Suppressor macrophage (primary cell): ENCODE data around the gene GPR180.
A peak's percentile ranks its signal among the peaks of the same experiment; 100 is the strongest.

ENCODE experiments used
- DNase-seq, 4 experiments: peaks; one replicate each; pipeline ENCODE4 v3.0.0-alpha.2; 2020 to 2022
- total RNA-seq, 17 experiments: gene quantifications; one replicate each; lab custom pipeline; 2026; ENCODE audit warnings: mixed read lengths in 6 of 17, inconsistent platforms in 3 of 17; lab: John Stamatoyannopoulos, UW

GPR180 gene
- 21.6 to 57.5 (median 37.2) reads per million in 17 experiments for total RNA-seq

DNA sequence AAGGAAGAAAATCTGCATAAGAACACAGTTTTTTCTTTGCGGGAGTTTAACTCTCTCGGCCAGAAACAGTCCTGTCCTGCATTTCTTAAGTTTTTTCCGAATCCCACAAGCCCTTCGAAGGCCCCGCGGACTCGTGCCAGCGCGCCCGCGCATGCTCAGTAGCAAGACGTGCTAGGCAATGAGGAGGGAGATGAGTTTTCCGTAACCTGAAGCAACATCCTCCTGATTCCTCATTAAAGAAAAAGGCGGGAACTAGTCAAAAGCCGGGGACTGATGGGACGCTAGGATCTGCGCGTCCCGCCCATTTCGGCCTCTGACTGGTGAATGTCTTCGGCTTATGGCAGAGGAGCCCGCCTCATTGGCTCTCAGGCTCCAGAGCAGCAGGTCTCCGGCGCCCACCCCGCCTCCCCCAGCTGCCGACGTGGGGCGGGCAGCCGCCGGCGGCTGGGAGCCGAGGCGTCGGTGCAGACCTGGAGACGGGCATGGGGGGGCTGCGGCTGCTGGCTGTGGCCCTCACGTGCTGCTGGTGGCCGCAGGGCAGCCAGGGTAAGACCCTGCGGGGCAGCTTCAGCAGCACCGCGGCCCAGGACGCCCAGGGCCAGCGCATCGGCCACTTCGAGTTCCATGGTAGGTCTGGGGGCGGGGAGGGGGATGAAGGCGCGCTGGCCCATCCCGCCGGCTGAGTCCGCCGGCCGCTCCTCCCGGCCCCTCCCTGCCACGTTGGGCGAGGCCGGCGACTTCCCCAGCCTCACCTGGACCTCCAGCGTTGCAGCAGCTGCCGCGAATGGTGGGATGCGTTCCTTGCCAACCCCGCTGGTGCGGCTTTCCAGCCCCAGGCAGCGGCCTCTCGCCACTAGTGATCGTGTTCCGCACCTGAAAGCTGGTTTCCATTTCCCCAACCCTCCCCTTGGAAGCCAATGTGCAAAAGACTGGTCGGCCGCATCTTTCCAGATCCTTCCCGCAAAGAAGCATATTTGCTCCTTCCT is at the start of gene GPR180:
GPR180 (plus strand) TSS at position 412 of the 986 bp plus-strand sequence; CDS start at position 483, 71 bp downstream.
- DNase-seq = peak; percentile 96 to 99 (median 98)

DNA sequence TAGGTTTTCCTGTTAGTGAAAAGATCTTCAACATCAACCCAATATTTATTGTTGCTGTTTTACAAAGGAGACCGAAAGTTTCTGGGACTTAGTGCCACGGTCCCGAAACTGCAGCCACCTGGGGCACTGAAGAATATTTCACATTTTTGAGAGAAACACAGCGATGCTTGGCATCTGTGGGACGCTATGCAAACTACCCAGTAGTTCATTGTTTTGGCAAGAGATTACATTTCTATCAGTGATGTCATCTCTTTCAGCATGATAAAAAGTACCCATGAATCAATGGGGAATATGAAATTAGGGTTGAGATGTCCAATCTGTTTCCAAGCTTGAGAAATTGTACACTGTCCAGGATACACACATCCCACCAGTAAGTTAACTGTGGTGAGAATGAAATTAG is 49.6 kb upstream of the GPR180 start:
- no peak for DNase-seq

DNA sequence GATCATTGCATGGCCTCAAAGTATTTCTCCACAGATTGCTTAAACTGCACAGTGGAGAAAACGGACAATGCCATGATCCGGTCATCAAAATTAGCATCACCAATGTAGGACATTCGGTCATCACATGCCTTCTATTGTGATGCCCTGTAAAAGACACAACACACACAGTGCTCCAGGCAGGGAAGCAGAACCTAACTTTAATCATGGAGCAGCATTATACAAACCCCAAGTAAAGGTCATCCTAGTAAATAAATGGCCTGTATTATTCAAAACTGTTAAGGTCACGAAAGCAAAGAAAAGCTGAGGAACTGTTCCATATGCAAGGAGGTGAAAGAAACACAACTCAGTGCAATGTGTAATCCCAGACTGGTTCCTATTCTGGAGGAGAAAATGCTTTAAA is 47.9 kb upstream of the GPR180 start:
- no peak for DNase-seq

DNA sequence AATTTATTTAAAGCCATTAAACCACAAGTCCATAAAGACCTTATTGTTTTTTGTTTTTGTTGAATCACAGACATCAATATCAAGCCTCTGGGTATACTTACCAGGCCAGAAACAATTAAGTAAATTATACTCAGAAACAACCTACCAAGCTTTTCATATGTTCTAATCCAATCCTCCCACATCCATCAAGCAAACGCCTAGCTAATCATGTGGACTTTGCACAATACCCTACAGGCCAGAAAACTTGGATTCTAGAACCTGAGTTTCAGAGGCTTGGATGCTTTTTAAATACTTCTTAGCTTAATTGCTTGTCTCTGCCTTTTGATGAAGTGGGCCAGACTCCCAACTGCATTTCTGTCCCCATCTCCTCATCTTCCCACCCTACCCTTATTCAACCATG is 45.6 kb upstream of the GPR180 start:
- DNase-seq = no peak

DNA sequence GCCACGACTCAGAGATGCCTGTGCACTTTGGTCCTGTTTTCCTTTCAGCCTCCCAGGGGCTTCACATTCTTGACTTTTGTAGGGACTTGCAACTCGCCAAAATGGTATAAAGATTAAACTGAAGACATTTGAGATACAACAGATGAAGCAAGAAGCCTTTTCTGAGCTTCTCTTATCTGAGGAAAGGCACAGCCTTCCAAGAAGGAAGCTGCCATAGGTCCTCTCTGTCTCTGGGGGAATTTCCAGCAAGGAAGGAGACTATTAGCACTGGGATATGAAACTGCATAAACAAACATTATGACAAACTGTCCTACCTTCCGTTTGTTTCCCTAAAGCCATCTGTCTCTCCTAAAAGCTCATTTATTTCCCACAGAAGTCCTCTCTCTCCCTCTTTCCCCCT is 45.0 kb upstream of the GPR180 start:
- no peak for DNase-seq

DNA sequence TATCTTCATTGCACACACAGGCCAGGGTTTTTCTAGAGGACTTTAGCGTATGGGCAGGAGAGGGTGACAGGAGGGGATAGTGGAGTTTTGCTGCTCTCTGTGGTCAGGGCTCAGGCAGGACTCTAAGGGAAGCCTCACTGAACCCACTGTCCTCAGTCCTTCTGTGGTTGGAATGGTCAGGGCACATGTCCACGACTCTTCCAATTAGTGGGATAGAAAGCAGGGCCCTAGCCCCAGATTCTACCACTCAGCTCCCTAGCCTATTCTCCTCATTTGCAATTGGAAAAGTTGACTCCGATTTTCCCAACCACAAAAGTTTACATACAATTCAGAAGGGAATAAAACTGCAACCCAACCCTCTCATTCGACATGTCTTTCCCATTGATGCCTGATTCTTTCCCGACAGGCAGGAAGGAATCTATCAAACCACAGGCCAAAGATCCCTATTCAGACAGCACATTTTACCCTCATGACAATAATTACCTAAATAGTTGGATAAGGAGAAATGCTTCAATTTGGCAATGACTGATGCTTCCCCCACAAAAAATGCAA is 43.9 kb upstream of the GPR180 start:
- DNase-seq = no peak

DNA sequence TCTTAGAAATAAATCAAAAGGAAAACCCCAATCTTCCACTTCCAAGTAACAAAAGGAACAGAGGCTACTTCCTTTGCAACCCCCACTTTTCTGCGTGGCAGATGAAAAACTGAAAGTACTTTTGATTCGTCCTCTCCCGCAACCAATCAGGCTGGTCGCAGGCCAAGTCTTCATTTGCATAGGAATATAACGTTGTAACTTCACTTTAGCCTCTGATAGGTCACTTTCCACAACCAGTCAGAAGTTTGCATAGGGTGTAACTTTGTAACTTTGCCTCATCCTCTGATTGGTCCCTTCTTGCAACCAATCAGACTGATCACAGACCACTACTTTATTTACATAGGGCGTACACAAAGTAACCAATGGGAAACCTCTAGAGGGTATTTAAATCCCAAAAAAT is 42.9 kb upstream of the GPR180 start:
- DNase-seq = peak in 1 of 4 experiments; percentile 2

DNA sequence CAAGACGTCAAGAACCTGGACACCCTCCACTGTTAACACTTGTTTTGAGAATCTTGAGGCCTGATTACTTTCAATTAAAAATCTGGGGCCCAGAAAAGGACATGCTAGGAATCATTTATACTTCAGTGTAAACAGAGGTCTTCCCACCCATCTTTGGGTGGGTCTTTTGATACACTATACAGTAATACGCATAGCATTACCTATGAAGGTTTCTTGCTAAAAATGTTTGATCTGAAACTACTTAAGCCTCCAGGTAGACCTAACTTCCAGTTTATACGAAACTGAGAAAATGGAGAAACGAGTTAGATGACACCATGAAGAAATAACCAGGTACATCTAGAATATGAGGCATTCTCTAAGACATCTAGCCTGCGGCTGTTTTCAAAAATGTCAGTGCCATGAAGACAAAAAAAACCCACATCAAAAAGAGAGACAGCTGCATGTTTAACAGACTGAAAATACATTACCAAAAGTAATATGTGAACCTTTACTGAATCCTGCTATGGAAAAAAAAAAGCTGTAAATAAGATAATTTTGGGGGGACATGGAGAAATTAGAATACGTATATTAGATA is 42.3 kb upstream of the GPR180 start:
- DNase-seq = no peak

DNA sequence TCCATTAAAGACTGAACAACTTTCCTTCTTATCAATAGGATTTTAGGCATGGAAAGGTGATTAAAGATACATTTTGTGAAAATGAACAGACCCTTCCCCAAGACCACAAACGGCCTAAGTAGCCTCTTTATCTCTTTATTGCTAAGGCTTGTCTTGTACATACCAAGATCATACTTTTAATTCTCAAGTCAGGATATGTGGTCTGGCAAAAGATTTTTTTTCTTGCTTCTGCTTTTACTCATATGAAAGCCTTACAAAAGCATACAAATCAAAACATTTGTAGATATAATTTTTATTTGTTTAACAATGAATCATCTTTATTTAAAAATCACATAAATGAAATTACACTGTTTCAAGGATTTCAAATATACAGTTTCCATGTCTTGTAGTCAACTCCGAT is 41.5 kb upstream of the GPR180 start:
- DNase-seq = no peak

DNA sequence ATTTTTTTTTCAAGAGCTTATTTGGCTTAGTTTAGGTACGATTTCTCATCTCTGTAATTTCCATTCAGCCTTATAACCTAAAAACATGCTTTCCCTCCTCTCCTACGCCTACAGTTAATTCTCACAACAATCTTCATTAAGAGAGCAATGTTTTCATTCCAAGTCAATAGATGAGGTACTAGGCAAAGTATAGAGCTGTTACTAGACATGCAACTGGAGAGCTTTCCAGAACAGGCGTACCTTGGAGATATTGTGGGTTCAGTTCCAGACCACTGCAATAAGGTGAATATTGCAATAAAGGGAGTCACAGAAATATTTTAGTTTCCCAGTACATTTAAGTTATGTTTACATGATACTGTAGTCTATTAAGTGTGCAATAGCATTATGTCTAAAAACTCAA is 40.5 kb upstream of the GPR180 start:
- DNase-seq = no peak

DNA sequence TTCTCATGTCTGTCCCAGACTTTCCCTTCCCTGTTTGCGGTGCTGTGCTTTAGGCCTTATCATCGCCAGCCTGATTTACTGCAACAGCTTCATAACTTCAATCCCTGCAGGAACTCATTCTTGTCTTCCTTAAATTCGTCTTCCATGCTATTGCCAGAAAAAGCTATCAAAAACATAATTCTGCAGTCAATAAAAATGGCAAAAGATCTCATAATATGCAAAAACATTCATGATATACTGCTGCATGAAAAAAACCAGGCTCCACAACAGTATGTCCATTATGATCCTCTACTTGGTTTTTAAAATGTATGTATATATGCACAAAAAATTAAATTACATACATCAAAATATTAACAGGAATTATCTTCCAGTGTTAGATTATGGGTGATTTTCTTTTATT is 34.1 kb upstream of the GPR180 start:
- DNase-seq = no peak

DNA sequence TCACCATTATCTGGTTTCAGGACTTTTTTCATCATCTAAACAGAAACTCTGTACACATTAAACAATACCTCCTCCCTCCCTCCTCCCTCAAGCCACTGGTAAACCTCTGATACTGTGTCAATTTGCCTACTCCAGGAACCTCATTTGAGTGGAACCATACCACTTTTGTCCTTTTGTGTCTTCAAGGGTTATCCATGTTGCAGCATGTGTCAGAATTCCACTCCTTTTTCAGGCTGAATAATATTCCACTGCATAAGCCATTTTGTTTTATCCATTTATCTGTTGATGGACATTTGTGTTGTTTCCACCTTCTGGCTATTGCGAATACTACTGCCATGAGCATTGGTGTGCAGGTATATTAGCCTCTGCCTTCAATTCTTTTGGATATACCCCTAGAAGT is 33.2 kb upstream of the GPR180 start:
- DNase-seq = no peak

DNA sequence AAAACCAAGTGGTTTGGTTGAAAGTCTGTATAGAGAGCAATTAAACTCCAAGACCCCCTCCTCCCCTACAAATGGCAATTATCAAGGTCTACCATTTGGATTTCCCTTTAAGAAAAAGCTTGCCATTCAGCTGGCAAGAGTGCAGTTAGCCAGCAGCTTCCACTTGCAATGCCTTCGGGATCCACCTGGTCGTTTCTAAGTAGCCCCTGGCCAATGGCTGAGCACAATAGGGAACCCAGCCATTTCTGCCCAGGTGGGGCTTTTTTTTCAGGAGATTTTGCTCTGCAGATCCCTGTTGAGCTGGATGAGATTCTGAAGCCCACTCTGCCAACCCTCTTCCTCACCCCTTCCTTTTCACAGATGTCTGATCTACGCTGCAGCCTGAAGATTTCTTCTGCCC is 32.0 kb upstream of the GPR180 start:
- DNase-seq = no peak

DNA sequence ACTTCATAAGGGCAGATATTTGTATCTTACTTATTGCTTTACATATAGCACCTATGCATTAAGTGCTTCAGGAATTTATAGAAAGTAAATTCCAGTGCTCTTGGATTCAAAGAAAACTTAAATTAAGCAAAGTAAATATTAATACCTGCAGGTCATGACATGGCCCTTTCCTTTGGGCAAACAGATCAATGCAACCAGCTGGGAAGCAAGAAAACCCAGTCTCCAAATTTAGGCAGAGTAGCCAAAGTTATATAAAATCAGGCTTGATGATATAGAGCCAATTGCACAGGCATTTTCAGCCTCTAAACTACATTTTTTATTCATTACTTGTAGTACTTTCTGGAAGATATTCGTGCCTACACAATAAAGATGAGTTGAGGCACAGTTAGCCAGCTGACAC is 22.6 kb upstream of the GPR180 start:
- no peak for DNase-seq

DNA sequence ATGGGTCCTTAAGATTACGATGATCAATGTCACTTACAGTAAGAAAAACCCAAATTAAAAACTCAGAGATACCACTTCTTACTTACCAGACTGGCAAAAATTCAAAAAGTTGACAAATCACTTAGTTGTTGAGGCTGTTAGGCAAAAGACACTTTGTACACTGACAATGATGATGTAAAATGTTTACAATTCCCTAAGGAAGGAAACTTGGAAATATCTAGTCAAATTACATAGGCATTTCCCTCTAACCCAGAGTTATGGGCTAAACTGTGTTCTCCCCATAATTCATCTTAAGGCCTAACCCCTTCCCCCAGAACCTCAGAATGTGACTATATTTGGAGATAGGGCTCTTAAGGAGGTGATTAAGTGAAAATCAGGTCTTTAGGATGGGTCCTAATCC is 17.7 kb upstream of the GPR180 start:
- no peak for DNase-seq

DNA sequence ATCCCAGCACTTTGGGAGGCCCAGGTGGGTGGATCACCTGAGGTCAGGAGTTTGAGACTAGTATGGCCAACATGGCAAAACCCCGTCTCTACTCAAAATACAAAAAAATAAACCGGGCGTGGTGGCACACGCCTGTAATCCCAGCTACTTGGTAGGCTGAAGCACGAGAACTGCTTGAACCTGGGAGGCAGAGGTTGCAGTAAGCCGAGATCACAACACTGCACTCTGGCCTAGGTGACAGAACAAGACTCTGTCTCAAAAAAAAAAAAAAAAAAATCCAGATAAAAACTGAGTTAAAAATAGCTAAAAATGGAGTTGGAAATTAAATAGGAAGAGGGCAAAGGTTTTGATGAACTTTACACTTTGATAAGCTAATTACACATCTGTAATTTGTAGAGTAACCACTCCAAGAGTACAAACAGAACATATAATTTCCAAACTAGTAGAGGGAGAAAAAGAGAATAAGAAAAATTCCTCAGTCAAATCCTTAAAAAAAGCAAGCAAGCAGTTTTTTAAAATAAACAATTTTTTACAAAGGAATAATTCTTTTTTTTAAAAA is 16.0 kb upstream of the GPR180 start:
- no peak for DNase-seq

DNA sequence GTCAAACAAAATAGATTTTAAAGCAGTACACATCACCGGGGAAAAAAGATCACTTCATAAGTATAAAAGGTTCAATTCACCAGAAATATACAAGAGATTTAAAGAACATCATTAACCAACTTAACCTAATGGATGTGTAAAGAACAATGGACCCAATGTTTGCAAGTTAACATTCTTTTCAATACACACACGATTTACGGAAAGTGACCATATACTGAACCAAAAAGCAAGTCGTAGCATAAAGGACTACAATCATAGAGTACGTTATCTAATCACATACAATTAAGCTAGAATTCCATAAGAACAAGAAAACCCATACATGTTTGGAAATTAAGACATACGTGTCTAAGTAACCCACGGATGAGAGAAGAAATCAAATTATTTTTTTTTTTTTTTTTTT is 15.3 kb upstream of the GPR180 start:
- no peak for DNase-seq

DNA sequence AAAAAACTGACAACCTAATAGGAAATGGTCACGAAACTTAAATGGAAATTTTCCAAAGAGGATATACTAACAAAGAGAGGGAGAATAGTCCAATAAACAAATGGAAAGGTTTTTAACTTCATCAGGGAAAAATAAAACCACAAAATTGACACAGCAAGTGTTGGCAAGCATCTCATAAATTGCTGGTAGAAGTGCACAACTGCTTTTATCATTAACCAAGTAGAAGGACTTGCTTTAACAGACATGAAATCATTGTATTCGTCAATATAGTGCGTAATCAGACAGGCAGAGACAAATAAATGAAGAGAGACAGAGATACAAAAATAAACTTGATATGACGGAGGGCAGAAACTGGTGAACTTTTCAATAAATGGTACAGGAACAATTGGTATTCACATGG is 13.1 kb upstream of the GPR180 start:
- no peak for DNase-seq

DNA sequence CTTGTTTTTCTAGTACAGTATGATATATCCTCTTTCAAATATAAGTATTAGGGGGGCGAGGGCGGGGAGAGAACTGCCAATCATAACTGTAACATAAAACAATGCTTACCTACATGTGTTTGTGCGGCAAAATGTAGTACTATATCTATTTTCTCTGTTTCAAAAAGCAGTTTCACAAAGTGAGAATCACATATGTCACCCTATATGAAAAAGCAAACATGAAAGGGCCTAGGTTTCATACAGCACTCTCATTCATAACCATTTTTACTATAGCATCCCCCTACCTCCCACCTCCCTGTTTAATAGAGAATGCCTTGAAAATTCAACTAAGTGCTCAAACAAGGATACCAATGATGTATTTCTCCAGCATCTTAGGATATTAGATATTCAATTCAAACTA is 10.9 kb upstream of the GPR180 start:
- DNase-seq = no peak

DNA sequence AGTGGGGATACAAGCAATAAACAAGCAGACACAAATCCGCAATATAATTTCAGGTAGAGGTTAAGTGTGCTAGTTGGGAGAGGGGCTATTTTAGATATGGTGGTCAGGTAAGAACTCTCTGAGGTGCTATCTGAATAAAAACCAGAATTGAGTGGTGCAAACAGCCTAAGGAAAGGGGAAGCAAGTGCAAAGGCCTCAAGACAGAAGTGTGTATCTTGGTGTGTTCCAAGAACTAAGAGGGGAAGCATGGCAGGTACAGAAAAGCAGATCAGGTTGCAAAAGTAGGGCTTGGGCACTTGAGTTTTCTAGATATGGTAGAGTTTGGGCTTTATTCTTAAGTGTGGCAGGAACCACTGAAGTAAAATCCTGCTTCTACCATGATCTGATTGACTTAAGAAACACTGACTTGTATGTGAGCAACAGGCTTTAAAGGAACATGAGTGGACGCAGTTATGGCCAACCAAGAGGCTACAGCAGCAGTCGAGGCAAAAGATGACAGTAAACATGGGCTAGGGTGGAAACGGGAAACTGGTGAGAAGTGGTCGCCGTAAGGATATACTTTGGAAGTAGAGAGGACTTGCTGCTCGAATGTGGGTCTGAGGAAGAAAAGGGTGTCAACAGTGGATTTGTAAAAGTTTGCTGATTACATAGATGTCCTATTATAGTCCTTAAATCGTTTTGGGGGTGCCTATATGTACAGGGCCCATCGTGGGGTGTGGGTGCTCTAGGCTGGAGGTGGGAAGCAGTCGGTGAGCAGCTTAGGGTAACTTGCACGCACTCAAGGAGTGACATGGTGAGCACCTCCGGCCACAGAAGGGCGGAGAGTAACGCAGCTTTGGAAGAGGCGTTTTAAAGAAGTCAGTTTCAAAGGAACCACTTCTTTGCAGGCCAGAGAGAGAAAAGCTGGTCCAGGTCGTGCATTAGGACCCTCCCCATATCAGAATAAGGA is 6.4 kb upstream of the GPR180 start:
- DNase-seq = peak; percentile 14 to 39 (median 29)

DNA sequence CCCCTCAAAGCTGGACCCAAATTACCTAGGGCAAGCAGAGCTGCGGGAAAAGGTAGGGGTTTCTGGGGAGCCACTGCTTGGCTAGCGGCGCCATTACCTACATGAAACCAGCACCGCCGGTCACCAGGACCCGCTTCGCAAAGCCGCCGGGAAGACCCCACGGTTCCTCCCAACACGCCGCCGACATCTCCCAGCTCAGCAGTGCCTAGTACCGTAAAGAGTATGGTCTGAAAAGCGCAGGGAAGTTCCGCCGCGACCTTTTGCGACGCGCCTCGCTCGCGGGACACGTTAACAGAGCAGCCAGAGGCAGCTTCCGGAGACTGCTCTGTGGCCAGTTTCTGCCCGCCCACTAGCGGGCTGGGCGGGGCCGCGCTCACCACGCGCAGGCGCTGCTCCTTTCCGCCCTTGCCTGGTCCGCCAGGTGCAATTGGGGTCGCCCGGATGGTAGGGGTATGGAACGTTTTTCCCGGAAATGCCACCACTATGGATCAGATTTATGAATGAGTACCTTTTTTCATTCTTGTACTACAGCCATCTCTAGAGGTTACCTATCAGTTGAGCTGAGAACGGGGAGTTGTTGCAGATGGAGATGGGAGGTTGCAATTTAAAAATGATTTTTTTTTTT is 5.6 kb upstream of the GPR180 start, which contains the start of gene TGDS:
TGDS (minus strand) TSS at position 203 of the 625 bp plus-strand sequence; CDS start at position 187, 16 bp downstream.
- DNase-seq = peak; percentile 95 to 96 (median 96)

DNA sequence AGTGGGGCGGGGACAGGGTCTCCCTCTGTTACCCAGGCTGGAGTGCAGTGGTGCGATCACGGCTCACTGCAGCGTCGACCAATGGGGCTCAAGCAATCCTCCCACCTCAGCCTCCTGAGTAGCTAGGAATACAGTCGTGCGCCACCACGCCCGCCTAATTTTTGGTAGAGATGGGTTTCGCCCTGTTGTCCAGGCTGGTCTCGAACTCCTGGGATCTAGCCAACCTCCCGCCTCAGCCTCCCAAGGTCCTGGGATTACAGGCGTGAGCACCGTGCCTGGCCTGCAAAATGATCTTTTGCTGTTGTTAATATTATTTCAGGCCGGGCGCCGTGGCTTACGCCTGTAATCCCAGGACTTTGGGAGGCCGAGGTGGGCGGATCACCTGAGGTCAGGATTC is 5.1 kb upstream of the GPR180 start:
- DNase-seq = peak in 1 of 4 experiments; percentile 4
